ENCODE measurements around the gene ANKDD1A.

Gene ANKDD1A

GRCh38 chr15:64928626-64929220 is 17.0 kb downstream of the ANKDD1A start:
- Histone ChIP-seq H3K4me2 (ENCODE audit: low read length) (no peak overlapping the region), H3K9ac (ENCODE audit: low read depth, low read length) (no peak overlapping the region), H3K9me3 (replicated peaks; ENCODE audit: low read length) (no peaks in the 10 kb centered on the region), H3K27me3 (ENCODE audit: control insufficient read depth, insufficient read depth, low read length) (no peaks in the 10 kb centered on the region), H3K36me3 (ENCODE audit: insufficient read depth, low read length) (no peaks in the 10 kb centered on the region), H3K4me1 (ENCODE audit: control insufficient read depth, insufficient read depth, low read length) (peaks cover 5% of the 10 kb centered on the region), H3K4me3 (ENCODE audit: low read length) (no peak overlapping the region)

GRCh38 chr15:64930019-64930652 is 18.4 kb downstream of the ANKDD1A start:
- peaks cover 5% of the 10 kb centered on the region for H3K4me1 ChIP-seq (ENCODE audit: control insufficient read depth, insufficient read depth, low read length)
- no peaks in the 10 kb centered on the region for H3K36me3 ChIP-seq (ENCODE audit: insufficient read depth, low read length)

GRCh38 chr15:64930778-64931371 is 19.2 kb downstream of the ANKDD1A start:
- Histone ChIP-seq H3K4me1 (ENCODE audit: control insufficient read depth, insufficient read depth, low read length) (peaks cover 5% of the 10 kb centered on the region), H3K4me3 (ENCODE audit: low read length) (no peak overlapping the region), H3K27me3 (ENCODE audit: control insufficient read depth, insufficient read depth, low read length) (no peaks in the 10 kb centered on the region), H3K9me3 (replicated peaks; ENCODE audit: low read length) (no peaks in the 10 kb centered on the region), H3K4me2 (ENCODE audit: low read length) (no peak overlapping the region), H3K36me3 (ENCODE audit: insufficient read depth, low read length) (no peaks in the 10 kb centered on the region), H3K9ac (ENCODE audit: low read depth, low read length) (no peak overlapping the region)

More at GRCh38 chr15:64930019-64930652, 18.4 kb downstream of the ANKDD1A start:
- Histone ChIP-seq H3K27me3 (ENCODE audit: control insufficient read depth, insufficient read depth, low read length) (no peaks in the 10 kb centered on the region), H3K9me3 (replicated peaks; ENCODE audit: low read length) (no peaks in the 10 kb centered on the region), H3K4me2 (ENCODE audit: low read length) (no peak overlapping the region), H3K4me3 (ENCODE audit: low read length) (no peak overlapping the region), H3K9ac (ENCODE audit: low read depth, low read length) (no peak overlapping the region)

GRCh38 chr15:64931381-64931780 is 19.7 kb downstream of the ANKDD1A start:
- Histone ChIP-seq H3K36me3 (ENCODE audit: insufficient read depth, low read length) (no peaks in the 10 kb centered on the region), H3K27me3 (ENCODE audit: control insufficient read depth, insufficient read depth, low read length) (no peaks in the 10 kb centered on the region), H3K9me3 (replicated peaks; ENCODE audit: low read length) (no peaks in the 10 kb centered on the region), H3K9ac (ENCODE audit: low read depth, low read length) (no peak overlapping the region), H3K4me3 (ENCODE audit: low read length) (no peak overlapping the region), H3K4me2 (ENCODE audit: low read length) (no peak overlapping the region), H3K4me1 (ENCODE audit: control insufficient read depth, insufficient read depth, low read length) (peaks cover 5% of the 10 kb centered on the region)

GRCh38 chr15:64934023-64934422 is 22.3 kb downstream of the ANKDD1A start:
- Histone ChIP-seq H3K4me2 (ENCODE audit: low read length) (no peak overlapping the region), H3K4me3 (ENCODE audit: low read length) (no peak overlapping the region), H3K27me3 (ENCODE audit: control insufficient read depth, insufficient read depth, low read length) (no peaks in the 10 kb centered on the region), H3K4me1 (ENCODE audit: control insufficient read depth, insufficient read depth, low read length) (peaks cover 5% of the 10 kb centered on the region), H3K9me3 (replicated peaks; ENCODE audit: low read length) (no peaks in the 10 kb centered on the region), H3K36me3 (ENCODE audit: insufficient read depth, low read length) (no peaks in the 10 kb centered on the region), H3K9ac (ENCODE audit: low read depth, low read length) (no peak overlapping the region)

- Histone ChIP-seq H3K9me3 (replicated peaks; ENCODE audit: low read length) (no peaks in the 10 kb centered on the region), H3K36me3 (ENCODE audit: insufficient read depth, low read length) (no peaks in the 10 kb centered on the region), H3K4me1 (ENCODE audit: control insufficient read depth, insufficient read depth, low read length) (no peaks in the 10 kb centered on the region), H3K9ac (ENCODE audit: low read depth, low read length) (no peak overlapping the region), H3K4me2 (ENCODE audit: low read length) (no peak overlapping the region), H3K27me3 (ENCODE audit: control insufficient read depth, insufficient read depth, low read length) (no peaks in the 10 kb centered on the region), H3K4me3 (ENCODE audit: low read length) (no peak overlapping the region)
Measured at GRCh38 chr15:64938192-64938591, 26.5 kb downstream of the ANKDD1A start.

GRCh38 chr15:64942356-64942755 is 30.7 kb downstream of the ANKDD1A start:
- H3K36me3 ChIP-seq (ENCODE audit: insufficient read depth, low read length) = no peaks in the 10 kb centered on the region
- no peaks in the 10 kb centered on the region for H3K9me3 ChIP-seq (replicated peaks; ENCODE audit: low read length)
- no peaks in the 10 kb centered on the region for H3K4me1 ChIP-seq (ENCODE audit: control insufficient read depth, insufficient read depth, low read length)
- no peaks in the 10 kb centered on the region for H3K27me3 ChIP-seq (ENCODE audit: control insufficient read depth, insufficient read depth, low read length)
- no peak overlapping the region for H3K9ac ChIP-seq (ENCODE audit: low read depth, low read length)
- no peak overlapping the region for H3K4me3 ChIP-seq (ENCODE audit: low read length)
- H3K4me2 ChIP-seq (ENCODE audit: low read length) = no peak overlapping the region

GRCh38 chr15:64943512-64944225 is 32.0 kb downstream of the ANKDD1A start:
- Histone ChIP-seq H3K4me2 (ENCODE audit: low read length) (no peak overlapping the region), H3K36me3 (ENCODE audit: insufficient read depth, low read length) (no peaks in the 10 kb centered on the region), H3K9me3 (replicated peaks; ENCODE audit: low read length) (no peaks in the 10 kb centered on the region), H3K4me1 (ENCODE audit: control insufficient read depth, insufficient read depth, low read length) (no peaks in the 10 kb centered on the region), H3K27me3 (ENCODE audit: control insufficient read depth, insufficient read depth, low read length) (no peaks in the 10 kb centered on the region), H3K4me3 (ENCODE audit: low read length) (no peak overlapping the region), H3K9ac (ENCODE audit: low read depth, low read length) (no peak overlapping the region)

- Histone ChIP-seq H3K36me3 (ENCODE audit: insufficient read depth, low read length) (no peaks in the 10 kb centered on the region), H3K4me1 (ENCODE audit: control insufficient read depth, insufficient read depth, low read length) (no peaks in the 10 kb centered on the region), H3K4me3 (ENCODE audit: low read length) (no peak overlapping the region), H3K27me3 (ENCODE audit: control insufficient read depth, insufficient read depth, low read length) (no peaks in the 10 kb centered on the region), H3K9me3 (replicated peaks; ENCODE audit: low read length) (no peaks in the 10 kb centered on the region), H3K9ac (ENCODE audit: low read depth, low read length) (no peak overlapping the region), H3K4me2 (ENCODE audit: low read length) (no peak overlapping the region)
Measured at GRCh38 chr15:64944961-64945360, 33.3 kb downstream of the ANKDD1A start.

- Histone ChIP-seq H3K4me3 (ENCODE audit: low read length) (no peak overlapping the region), H3K27me3 (ENCODE audit: control insufficient read depth, insufficient read depth, low read length) (no peaks in the 10 kb centered on the region), H3K9me3 (replicated peaks; ENCODE audit: low read length) (no peaks in the 10 kb centered on the region), H3K36me3 (ENCODE audit: insufficient read depth, low read length) (no peaks in the 10 kb centered on the region), H3K4me1 (ENCODE audit: control insufficient read depth, insufficient read depth, low read length) (no peaks in the 10 kb centered on the region), H3K9ac (ENCODE audit: low read depth, low read length) (no peak overlapping the region), H3K4me2 (ENCODE audit: low read length) (no peak overlapping the region)
Measured at GRCh38 chr15:64947211-64947610, 35.5 kb downstream of the ANKDD1A start.

- Histone ChIP-seq H3K9me3 (replicated peaks; ENCODE audit: low read length) (no peaks in the 10 kb centered on the region), H3K4me1 (ENCODE audit: control insufficient read depth, insufficient read depth, low read length) (no peaks in the 10 kb centered on the region), H3K36me3 (ENCODE audit: insufficient read depth, low read length) (no peaks in the 10 kb centered on the region), H3K4me2 (ENCODE audit: low read length) (no peak overlapping the region), H3K9ac (ENCODE audit: low read depth, low read length) (no peak overlapping the region), H3K27me3 (ENCODE audit: control insufficient read depth, insufficient read depth, low read length) (no peaks in the 10 kb centered on the region), H3K4me3 (ENCODE audit: low read length) (no peak overlapping the region)
Measured at GRCh38 chr15:64948916-64949315, 37.2 kb downstream of the ANKDD1A start.
